Stimulated activated effector memory CD8-positive, alpha-beta T cell treated with anti-CD3 and anti-CD28 coated beads, Interleukin-12 subunit alpha, Interleukin-12 subunit beta, amount 100 ng/mL, for 72 hours (primary cell): ENCODE data around the gene COX10.
"Not testable (repeated sequence)": the region's sequence is repeated elsewhere in the genome, so short reads cannot be mapped to it uniquely, and the experiment has no call there.

Experiments
- ATAC-seq: fragments of 150-1000 bp; cut with Tn5 transposase; 2 replicates; pipeline ENCODE4 v1.10.0; 2021
- DNase-seq, 2 donors: peaks; one replicate each; pipeline ENCODE4 v3.0.0; 2021 to 2022; ENCODE audit warnings: low spot score in 2 of 2
- H3K27ac Mint-ChIP-seq: one replicate; pipeline ENCODE4 v1.8.0; 2022; ENCODE audit warnings: mild to moderate bottlenecking, mixed read lengths
- H3K36me3 Mint-ChIP-seq: one replicate; pipeline ENCODE4 v1.8.0; 2022; ENCODE audit warnings: mild to moderate bottlenecking, mixed read lengths
- H3K4me1 Mint-ChIP-seq: one replicate; pipeline ENCODE4 v1.8.0; 2022; ENCODE audit warnings: mixed read lengths
- H3K4me3 Mint-ChIP-seq: one replicate; pipeline ENCODE4 v1.8.0; 2022; ENCODE audit warnings: mild to moderate bottlenecking, mixed read lengths
- H3K9me3 Mint-ChIP-seq: one replicate; pipeline ENCODE4 v1.8.0; 2022; ENCODE audit warnings: mixed read lengths

The COX10 gene

GRCh38 chr17:14069251-14070021 is at the start of gene COX10:
TSS of gene COX10 (plus strand) at chr17:14069504. CDS start at chr17:14069606, 102 bp downstream.
- Mint-ChIP-seq H3K36me3 (peaks cover 24% of the 10 kb centered on the region), H3K4me3 (peak within 1 kb of the TSS; percentile 96), H3K4me1 (peaks cover 39% of the 10 kb centered on the region), H3K9me3 (no peaks in the 10 kb centered on the region), H3K27ac (peak within 1 kb of the TSS; percentile 97)
- peak; percentile 98 for ATAC-seq
- peak; percentile 70 to 92 for DNase-seq

DNA sequence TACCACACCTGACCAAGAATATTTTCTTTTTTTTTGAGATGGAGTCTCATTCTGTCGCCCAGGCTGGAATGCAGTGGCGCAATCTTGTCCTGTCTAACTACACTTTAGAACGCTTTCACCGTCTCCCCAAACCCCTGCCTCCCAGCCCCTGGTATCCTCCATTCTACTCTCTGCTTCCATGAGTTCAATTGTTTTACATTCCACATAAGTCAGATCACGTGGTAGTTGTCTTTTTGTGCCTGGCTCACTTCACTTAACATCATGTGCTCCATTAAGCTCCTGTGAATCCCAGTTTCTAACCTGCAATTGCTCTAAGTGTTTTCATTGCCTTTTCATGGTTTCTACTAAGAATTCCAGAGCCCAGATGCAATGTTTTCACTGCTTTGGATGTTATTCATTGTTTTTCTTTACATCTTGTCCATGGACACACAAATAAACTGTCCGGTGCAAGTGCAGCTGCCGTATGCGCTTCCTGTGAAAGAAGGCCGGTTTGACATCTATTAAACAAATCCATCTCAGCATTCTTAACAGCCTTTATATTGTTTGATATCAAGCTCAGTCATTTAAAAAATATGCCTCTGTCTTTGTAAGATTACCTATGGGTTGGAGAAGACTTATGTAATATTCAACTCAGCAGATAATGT is 47.5 kb upstream of the COX10 start:
- not testable (repeated sequence) for H3K4me1 Mint-ChIP-seq, ATAC-seq, DNase-seq, H3K9me3 Mint-ChIP-seq, H3K27ac Mint-ChIP-seq, H3K4me3 Mint-ChIP-seq, H3K36me3 Mint-ChIP-seq

DNA sequence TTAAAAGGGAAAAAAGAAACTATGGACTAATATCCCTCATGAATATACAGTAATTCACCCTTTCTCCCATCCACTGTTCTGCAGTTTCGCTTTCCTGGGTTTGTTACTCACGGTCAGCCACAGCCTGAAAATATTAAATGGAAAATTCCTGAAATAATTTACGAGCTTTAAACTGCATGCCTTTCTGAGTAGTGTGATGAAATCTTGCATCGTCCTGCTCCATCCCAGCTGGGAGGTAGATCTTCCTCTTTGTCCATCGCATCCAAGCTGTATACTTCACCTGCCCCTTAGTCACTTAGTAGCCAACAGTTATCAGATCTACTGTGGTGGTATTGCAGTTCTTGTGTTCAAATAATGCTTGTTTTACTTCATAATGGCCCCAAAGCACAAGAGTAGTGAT is 39.5 kb upstream of the COX10 start:
- not testable (repeated sequence) for H3K9me3 Mint-ChIP-seq, H3K4me1 Mint-ChIP-seq, DNase-seq, ATAC-seq, H3K4me3 Mint-ChIP-seq, H3K27ac Mint-ChIP-seq
- peaks cover 34% of the 10 kb centered on the region for H3K36me3 Mint-ChIP-seq

DNA sequence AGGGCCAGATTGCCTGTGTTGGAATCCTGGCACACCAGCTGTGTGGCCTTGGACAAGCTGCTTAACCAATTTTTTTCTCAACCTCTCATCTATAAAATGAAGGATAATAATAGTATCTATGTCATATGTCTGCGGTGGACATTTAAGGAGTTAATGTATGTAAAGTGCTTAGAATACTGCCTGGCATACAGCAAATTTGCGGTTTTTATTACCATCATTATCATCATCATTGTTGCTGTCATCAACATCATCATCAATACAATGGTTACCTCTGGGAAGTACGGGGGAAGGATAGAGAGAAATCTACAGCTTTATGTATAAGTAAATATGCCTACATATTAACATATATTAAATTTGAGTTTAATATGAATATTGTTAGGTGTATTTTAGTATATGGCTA is 37.1 kb upstream of the COX10 start:
- H3K36me3 Mint-ChIP-seq = peaks cover 34% of the 10 kb centered on the region
- H3K4me1 Mint-ChIP-seq = peaks cover 5% of the 10 kb centered on the region
- H3K4me3 Mint-ChIP-seq = no peak overlapping the region
- H3K27ac Mint-ChIP-seq = no peak overlapping the region
- ATAC-seq = no peak
- H3K9me3 Mint-ChIP-seq = no peaks in the 10 kb centered on the region
- DNase-seq = no peak

- ATAC-seq (no peak), DNase-seq (no peak)
- Mint-ChIP-seq H3K4me1 (peaks cover 9% of the 10 kb centered on the region), H3K36me3 (peaks cover 34% of the 10 kb centered on the region), H3K27ac (peak overlapping the region; percentile 40), H3K4me3 (no peak overlapping the region), H3K9me3 (no peaks in the 10 kb centered on the region)
These were observed 36.1 kb upstream of the COX10 start for GRCh38 chr17:14033166-14033565.

DNA sequence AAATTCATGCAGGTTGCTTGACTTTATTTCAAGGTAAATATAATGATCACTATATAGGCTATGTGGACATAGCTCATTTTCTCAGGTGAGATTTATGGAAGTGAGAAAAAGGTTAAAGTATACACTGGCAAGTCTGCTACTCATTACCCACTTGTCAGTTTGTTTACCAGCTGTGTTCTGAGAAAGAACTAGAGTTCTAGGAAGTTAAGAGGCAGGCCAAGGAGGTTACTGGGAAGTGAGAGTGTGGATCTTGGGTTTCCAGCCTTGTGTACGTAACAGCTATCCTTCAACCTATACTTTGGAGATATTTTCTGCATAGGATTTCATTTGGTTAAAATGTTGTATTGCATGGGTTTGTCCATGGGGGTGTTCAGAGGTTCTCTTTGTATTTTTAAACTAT is 31.9 kb upstream of the COX10 start:
- ATAC-seq (no peak), DNase-seq (no peak)
- no peak overlapping the region for H3K27ac Mint-ChIP-seq
- no peak overlapping the region for H3K4me3 Mint-ChIP-seq
- H3K9me3 Mint-ChIP-seq = no peaks in the 10 kb centered on the region
- peaks cover 27% of the 10 kb centered on the region for H3K4me1 Mint-ChIP-seq
- H3K36me3 Mint-ChIP-seq = peaks cover 15% of the 10 kb centered on the region

GRCh38 chr17:14038206-14038605 is 31.1 kb upstream of the COX10 start:
- Mint-ChIP-seq H3K4me1 (peaks cover 28% of the 10 kb centered on the region), H3K27ac (no peak overlapping the region), H3K4me3 (no peak overlapping the region), H3K36me3 (peaks cover 10% of the 10 kb centered on the region), H3K9me3 (no peaks in the 10 kb centered on the region)
- no peak for DNase-seq
- no peak for ATAC-seq

DNA sequence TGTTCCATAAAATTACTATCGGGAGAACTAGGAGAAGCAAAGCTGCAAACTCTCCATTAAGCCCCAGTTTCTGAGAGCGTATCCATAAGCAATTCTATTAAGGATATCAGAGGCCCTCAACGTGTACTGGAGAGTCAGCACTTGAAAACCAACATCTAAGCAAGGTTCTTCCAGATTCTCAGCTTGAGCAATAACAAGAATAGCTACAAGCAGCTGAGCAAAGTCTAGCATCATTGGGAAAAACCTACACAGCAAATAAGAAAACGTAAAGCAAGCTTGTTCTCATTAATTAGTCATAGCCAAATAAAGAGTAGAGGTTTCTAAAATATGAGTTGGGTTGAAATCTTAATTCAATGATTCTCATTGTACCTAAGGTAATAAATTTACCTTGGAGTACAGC is 26.9 kb upstream of the COX10 start:
- Mint-ChIP-seq H3K9me3 (no peaks in the 10 kb centered on the region), H3K36me3 (no peaks in the 10 kb centered on the region), H3K27ac (no peak overlapping the region), H3K4me3 (no peak overlapping the region), H3K4me1 (peaks cover 32% of the 10 kb centered on the region)
- no peak for DNase-seq
- peak; percentile 94 for ATAC-seq

- H3K4me3 Mint-ChIP-seq = no peak overlapping the region
- H3K9me3 Mint-ChIP-seq = no peaks in the 10 kb centered on the region
- DNase-seq (no peak), ATAC-seq (no peak)
- H3K36me3 Mint-ChIP-seq = no peaks in the 10 kb centered on the region
- no peak overlapping the region for H3K27ac Mint-ChIP-seq
- peaks cover 24% of the 10 kb centered on the region for H3K4me1 Mint-ChIP-seq
These were observed 24.6 kb upstream of the COX10 start for GRCh38 chr17:14044702-14045101.

GRCh38 chr17:14046978-14047377 is 22.3 kb upstream of the COX10 start:
- no peak overlapping the region for H3K4me3 Mint-ChIP-seq
- no peaks in the 10 kb centered on the region for H3K9me3 Mint-ChIP-seq
- H3K36me3 Mint-ChIP-seq = no peaks in the 10 kb centered on the region
- no peak overlapping the region for H3K27ac Mint-ChIP-seq
- peaks cover 22% of the 10 kb centered on the region for H3K4me1 Mint-ChIP-seq
- ATAC-seq (no peak), DNase-seq (no peak)

DNA sequence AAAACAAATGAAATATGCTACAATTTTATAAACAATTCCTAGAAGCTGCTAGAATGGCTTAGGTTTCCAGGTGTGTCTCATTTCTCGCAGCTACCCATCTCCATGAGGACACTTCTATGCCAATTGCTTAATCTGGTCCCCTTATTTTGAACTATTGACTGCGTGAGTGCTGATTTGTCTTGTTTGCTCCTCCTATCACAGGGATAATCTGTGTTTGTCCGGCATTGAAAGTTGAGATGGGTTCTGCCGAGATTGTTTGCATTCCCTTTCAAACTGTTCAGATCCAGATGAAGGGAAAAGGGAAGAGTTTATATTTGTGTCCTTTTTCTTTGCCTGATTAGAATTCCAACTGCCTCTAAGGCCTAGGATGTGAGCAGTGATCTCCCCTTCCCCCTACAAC is 21.7 kb upstream of the COX10 start:
- H3K27ac Mint-ChIP-seq = no peak overlapping the region
- ATAC-seq = no peak
- DNase-seq = no peak
- no peak overlapping the region for H3K4me3 Mint-ChIP-seq
- peaks cover 17% of the 10 kb centered on the region for H3K4me1 Mint-ChIP-seq
- no peaks in the 10 kb centered on the region for H3K36me3 Mint-ChIP-seq
- H3K9me3 Mint-ChIP-seq = no peaks in the 10 kb centered on the region

DNA sequence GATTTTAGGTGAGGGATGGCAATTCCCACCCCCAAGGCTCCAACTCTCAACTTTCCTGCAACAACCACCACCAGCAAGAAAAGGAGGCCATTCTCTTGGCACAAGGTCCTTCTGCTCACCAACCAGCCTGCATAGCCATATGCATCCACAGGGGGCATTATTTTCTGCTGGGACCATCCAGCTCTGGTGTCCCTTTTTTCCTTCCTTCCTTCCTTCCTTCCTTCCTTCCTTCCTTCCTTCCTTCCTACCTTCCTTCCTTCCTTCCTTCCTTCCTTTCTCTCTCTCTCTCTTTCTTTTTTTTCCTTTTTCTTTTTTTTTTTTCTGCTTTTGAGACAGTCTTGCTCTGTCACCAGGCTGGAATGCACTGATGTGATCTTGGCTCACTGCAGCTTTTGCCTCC is 21.1 kb upstream of the COX10 start:
- no peaks in the 10 kb centered on the region for H3K9me3 Mint-ChIP-seq
- no peak overlapping the region for H3K4me3 Mint-ChIP-seq
- no peak overlapping the region for H3K27ac Mint-ChIP-seq
- ATAC-seq (no peak), DNase-seq (no peak)
- H3K36me3 Mint-ChIP-seq = no peaks in the 10 kb centered on the region
- peaks cover 17% of the 10 kb centered on the region for H3K4me1 Mint-ChIP-seq

DNA sequence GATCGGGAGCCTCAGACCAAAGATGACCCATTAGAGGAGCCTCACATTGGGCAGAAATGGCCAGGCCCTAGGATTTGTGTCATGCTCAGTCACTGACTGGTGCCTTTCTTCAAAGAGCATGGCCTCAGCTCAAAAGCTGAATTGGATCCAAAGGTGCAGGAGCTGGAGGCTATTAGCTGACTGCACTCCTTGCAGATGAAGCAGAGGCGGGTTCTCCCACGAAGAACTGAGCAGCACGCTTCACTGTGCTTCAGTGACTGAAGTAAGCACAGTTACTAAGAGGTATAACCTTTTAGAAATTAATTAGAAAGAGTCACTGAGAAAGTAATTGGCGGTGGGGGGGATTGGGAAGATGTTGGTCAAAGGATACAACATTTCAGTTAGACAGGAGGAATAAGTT is 18.7 kb upstream of the COX10 start:
- Mint-ChIP-seq H3K4me3 (no peak overlapping the region), H3K36me3 (no peaks in the 10 kb centered on the region), H3K4me1 (peaks cover 7% of the 10 kb centered on the region), H3K27ac (no peak overlapping the region), H3K9me3 (no peaks in the 10 kb centered on the region)
- DNase-seq (no peak), ATAC-seq (no peak)

- no peak overlapping the region for H3K27ac Mint-ChIP-seq
- no peaks in the 10 kb centered on the region for H3K36me3 Mint-ChIP-seq
- no peak for ATAC-seq
- DNase-seq = no peak
- H3K9me3 Mint-ChIP-seq = peaks cover 4% of the 10 kb centered on the region
- no peak overlapping the region for H3K4me3 Mint-ChIP-seq
- H3K4me1 Mint-ChIP-seq = peaks cover 7% of the 10 kb centered on the region
These were observed 17.6 kb upstream of the COX10 start for GRCh38 chr17:14051692-14052091.

- Mint-ChIP-seq H3K27ac (no peak overlapping the region), H3K4me1 (peaks cover 3% of the 10 kb centered on the region), H3K9me3 (peaks cover 4% of the 10 kb centered on the region), H3K4me3 (no peak overlapping the region), H3K36me3 (no peaks in the 10 kb centered on the region)
- no peak for ATAC-seq
- no peak for DNase-seq
These were observed 16.3 kb upstream of the COX10 start for GRCh38 chr17:14052886-14053615.

DNA sequence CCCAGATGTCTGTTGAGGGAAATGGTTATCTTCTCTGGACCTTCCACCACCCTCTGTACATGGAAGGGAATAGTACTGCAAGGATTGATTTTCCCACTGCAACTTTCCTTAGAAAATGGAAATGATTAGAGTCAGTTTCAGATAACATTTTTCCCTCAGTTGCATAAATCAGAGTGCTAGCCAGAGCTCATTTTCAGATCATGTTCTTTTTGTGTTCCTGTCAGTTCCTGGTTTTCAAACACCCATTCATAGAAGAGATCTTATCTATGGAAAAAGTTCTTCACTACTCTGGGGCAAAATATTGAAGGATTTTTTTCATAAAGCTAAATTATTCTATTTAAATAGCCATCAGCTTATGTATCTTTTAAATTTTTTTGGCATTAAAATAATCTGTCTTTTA is 11.7 kb upstream of the COX10 start:
- H3K4me1 Mint-ChIP-seq = no peaks in the 10 kb centered on the region
- H3K4me3 Mint-ChIP-seq = no peak overlapping the region
- DNase-seq = no peak
- ATAC-seq = no peak
- no peak overlapping the region for H3K27ac Mint-ChIP-seq
- peaks cover 4% of the 10 kb centered on the region for H3K9me3 Mint-ChIP-seq
- H3K36me3 Mint-ChIP-seq = peaks cover 9% of the 10 kb centered on the region
